ENCODE data around the gene TUBAL3. TPM values are rescaled to one million over a fixed set of nuclear protein-coding genes. Genes with fewer than 3 reads are reported as not detected.

The TUBAL3 gene
- total and polyA plus RNA-seq, 4 donors = 0.06 to 0.12 (median 0.06) TPM; not detected in 1

DNA sequence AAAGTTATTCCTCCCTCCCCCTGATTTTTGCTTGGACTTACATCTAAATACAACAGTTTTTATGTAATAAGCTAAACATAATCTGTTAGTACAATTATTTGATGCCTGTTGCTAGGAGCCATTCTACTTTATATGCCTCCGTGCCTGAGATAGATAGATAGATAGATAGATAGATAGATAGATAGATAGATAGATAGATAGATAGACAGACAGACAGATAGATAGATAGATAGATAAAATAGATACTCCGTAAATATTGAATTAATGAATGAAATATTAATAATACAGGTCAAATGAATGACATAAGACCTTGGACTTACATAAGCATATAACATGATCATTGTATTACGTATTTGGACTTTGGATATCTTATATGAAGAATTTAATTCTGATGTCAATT lies 30.7 kb upstream of the TUBAL3 start:
- no peak overlapping the region for H3K4me3 ChIP-seq
- H3K27me3 ChIP-seq (ENCODE audit: control insufficient read depth in 3 of 3, insufficient read depth in 3 of 3, low read length in 2 of 3) = no peaks in the 10 kb centered on the region
- DNase-seq (no peak), ATAC-seq (ENCODE audit: insufficient read depth, low FRiP score) (no peak)
- H3K9me3 ChIP-seq (ENCODE audit: control insufficient read depth in 4 of 4, insufficient read depth in 3 of 4, low read length in 3 of 4) = peaks cover 0 to 3% (median 0%) of the 10 kb centered on the region in 4 donors
- no peak overlapping the region for H3K9ac ChIP-seq (ENCODE audit: insufficient read depth in 1 of 2, low read length in 2 of 2)
- 96 to 97% methylated on average over 3 of the region's 3 CpGs for WGBS, 2 donors
- no peaks in the 10 kb centered on the region for H3K4me1 ChIP-seq (ENCODE audit: control insufficient read depth in 5 of 5, insufficient read depth in 5 of 5, low read length in 5 of 5)
- no peak overlapping the region for H3K27ac ChIP-seq (ENCODE audit: low read depth in 1 of 2, low read length in 1 of 2)
- H3K36me3 ChIP-seq (ENCODE audit: control insufficient read depth in 4 of 4, insufficient read depth in 4 of 4, low read length in 4 of 4) = peaks cover 0 to 2% (median 0%) of the 10 kb centered on the region in 4 donors
- TF ChIP-seq, protein P1, sequence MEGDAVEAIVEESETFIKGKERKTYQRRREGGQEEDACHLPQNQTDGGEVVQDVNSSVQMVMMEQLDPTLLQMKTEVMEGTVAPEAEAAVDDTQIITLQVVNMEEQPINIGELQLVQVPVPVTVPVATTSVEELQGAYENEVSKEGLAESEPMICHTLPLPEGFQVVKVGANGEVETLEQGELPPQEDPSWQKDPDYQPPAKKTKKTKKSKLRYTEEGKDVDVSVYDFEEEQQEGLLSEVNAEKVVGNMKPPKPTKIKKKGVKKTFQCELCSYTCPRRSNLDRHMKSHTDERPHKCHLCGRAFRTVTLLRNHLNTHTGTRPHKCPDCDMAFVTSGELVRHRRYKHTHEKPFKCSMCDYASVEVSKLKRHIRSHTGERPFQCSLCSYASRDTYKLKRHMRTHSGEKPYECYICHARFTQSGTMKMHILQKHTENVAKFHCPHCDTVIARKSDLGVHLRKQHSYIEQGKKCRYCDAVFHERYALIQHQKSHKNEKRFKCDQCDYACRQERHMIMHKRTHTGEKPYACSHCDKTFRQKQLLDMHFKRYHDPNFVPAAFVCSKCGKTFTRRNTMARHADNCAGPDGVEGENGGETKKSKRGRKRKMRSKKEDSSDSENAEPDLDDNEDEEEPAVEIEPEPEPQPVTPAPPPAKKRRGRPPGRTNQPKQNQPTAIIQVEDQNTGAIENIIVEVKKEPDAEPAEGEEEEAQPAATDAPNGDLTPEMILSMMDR (IDR thresholded peaks at IDR 0.05; ENCODE audit: control extremely low read depth, extremely low read depth) = no peak

DNA sequence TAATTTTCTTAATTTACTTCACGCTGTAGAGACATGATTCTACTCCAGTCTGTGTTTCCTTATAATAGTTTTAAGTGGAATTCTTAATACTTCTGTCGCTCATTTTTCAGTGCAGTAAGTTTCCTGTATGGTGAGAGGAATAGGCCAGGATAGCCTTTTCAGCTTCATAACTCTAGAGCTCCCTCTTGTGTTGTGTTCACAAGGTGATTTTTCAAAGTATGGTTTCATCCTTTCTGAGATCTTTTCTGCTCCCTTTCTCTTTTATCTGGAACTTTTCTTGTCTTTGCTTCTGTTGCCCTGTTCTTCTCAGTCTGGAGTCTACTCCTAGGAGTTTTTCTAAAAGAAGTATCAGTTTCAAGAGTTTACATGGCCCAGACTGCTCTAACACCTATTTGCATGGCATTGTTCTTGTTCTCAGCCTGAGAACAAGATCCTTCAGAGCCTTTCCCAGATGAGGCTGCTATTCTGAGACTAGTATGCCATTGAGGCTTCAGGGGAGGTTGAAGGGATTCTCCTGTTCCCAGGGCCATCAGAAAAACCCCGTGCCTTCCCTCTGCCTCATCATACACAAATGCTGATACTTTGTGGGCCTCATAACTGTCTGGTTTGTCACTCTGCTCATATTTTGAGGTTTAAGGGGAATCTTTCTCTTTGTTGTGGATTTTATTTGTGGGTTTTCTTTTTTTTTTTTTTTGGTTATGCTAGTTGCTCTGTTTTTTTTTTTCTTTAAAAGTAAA lies 29.6 kb upstream of the TUBAL3 start:
- ATAC-seq (ENCODE audit: insufficient read depth, low FRiP score) (peak; percentile 47), DNase-seq (peak in 1 of 3 donors; percentile 46)
- H3K27me3 ChIP-seq (ENCODE audit: control insufficient read depth in 3 of 3, insufficient read depth in 3 of 3, low read length in 2 of 3) = no peaks in the 10 kb centered on the region
- no peak overlapping the region for H3K9ac ChIP-seq (ENCODE audit: insufficient read depth in 1 of 2, low read length in 2 of 2)
- H3K4me1 ChIP-seq (ENCODE audit: control insufficient read depth in 5 of 5, insufficient read depth in 5 of 5, low read length in 5 of 5) = no peaks in the 10 kb centered on the region
- 42 to 45% methylated on average over 3 of the region's 3 CpGs for WGBS, 2 donors
- TF ChIP-seq, protein P1 (IDR thresholded peaks at IDR 0.05; ENCODE audit: control extremely low read depth, extremely low read depth) = no peak
- H3K9me3 ChIP-seq (ENCODE audit: control insufficient read depth in 4 of 4, insufficient read depth in 3 of 4, low read length in 3 of 4) = peaks cover 0 to 3% (median 0%) of the 10 kb centered on the region in 4 donors
- peaks cover 0 to 2% (median 0%) of the 10 kb centered on the region in 4 donors for H3K36me3 ChIP-seq (ENCODE audit: control insufficient read depth in 4 of 4, insufficient read depth in 4 of 4, low read length in 4 of 4)
- no peak overlapping the region for H3K4me3 ChIP-seq
- H3K27ac ChIP-seq (ENCODE audit: low read depth in 1 of 2, low read length in 1 of 2) = no peak overlapping the region

DNA sequence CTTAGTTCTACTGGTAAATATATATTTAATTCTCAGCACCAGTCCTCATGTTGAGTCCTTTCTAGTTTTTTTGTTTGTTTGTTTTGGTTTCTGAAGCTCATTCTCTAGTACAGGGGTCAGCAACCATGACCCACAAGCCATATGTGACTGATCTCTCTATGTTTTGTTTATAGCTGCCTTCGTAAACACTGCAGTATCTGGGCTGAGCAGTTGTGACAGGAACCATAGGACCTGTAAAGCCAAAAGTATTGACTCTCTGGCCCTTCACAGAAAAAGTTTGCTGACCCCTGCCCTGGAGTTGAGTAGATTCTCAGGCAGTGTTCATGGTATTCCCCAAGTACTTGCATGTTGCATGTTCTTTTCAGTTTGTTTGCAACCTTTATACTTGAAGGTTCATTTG lies 28.6 kb upstream of the TUBAL3 start:
- WGBS, 2 donors = 75 to 93% methylated on average over 1 of the region's 1 CpG
- no peaks in the 10 kb centered on the region for H3K4me1 ChIP-seq (ENCODE audit: control insufficient read depth in 5 of 5, insufficient read depth in 5 of 5, low read length in 5 of 5)
- H3K9me3 ChIP-seq (ENCODE audit: control insufficient read depth in 4 of 4, insufficient read depth in 3 of 4, low read length in 3 of 4) = peaks cover 0 to 3% (median 0%) of the 10 kb centered on the region in 4 donors
- no peak overlapping the region for H3K27ac ChIP-seq (ENCODE audit: low read depth in 1 of 2, low read length in 1 of 2)
- H3K36me3 ChIP-seq (ENCODE audit: control insufficient read depth in 4 of 4, insufficient read depth in 4 of 4, low read length in 4 of 4) = peaks cover 0 to 2% (median 0%) of the 10 kb centered on the region in 4 donors
- H3K9ac ChIP-seq (ENCODE audit: insufficient read depth in 1 of 2, low read length in 2 of 2) = no peak overlapping the region
- ATAC-seq (ENCODE audit: insufficient read depth, low FRiP score) (no peak), DNase-seq (no peak)
- TF ChIP-seq, protein P1 (IDR thresholded peaks at IDR 0.05; ENCODE audit: control extremely low read depth, extremely low read depth) = no peak
- H3K27me3 ChIP-seq (ENCODE audit: control insufficient read depth in 3 of 3, insufficient read depth in 3 of 3, low read length in 2 of 3) = no peaks in the 10 kb centered on the region
- H3K4me3 ChIP-seq = no peak overlapping the region
